ENCODE results near the gene HIVEP3.

- no peak for TF ChIP-seq POLR2A (IDR thresholded peaks at IDR 0.05)
- TF ChIP-seq, protein P1, sequence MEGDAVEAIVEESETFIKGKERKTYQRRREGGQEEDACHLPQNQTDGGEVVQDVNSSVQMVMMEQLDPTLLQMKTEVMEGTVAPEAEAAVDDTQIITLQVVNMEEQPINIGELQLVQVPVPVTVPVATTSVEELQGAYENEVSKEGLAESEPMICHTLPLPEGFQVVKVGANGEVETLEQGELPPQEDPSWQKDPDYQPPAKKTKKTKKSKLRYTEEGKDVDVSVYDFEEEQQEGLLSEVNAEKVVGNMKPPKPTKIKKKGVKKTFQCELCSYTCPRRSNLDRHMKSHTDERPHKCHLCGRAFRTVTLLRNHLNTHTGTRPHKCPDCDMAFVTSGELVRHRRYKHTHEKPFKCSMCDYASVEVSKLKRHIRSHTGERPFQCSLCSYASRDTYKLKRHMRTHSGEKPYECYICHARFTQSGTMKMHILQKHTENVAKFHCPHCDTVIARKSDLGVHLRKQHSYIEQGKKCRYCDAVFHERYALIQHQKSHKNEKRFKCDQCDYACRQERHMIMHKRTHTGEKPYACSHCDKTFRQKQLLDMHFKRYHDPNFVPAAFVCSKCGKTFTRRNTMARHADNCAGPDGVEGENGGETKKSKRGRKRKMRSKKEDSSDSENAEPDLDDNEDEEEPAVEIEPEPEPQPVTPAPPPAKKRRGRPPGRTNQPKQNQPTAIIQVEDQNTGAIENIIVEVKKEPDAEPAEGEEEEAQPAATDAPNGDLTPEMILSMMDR (IDR thresholded peaks at IDR 0.05) = no peak
Measured at GRCh38 chr1:41875487-41875886, 43.2 kb downstream of the HIVEP3 start.
